Progenitor cell of endocrine pancreas (in vitro differentiated cells): ENCODE results near the gene THRB. TPM values are rescaled to one million over a fixed set of nuclear protein-coding genes. Genes with fewer than 3 reads are reported as not detected.

Experiments used
- DNase-seq: peaks from one replicate; pipeline ENCODE4 v3.0.0; 2021; ENCODE audit warnings: low spot score; ENCODE audit not compliant: unreplicated experiment
- H3K27ac Mint-ChIP-seq: 2 replicates; pipeline ENCODE4 v1.8.0; 2021; ENCODE audit warnings: mild to moderate bottlenecking, moderate library complexity, mixed read lengths
- H3K27me3 Mint-ChIP-seq: 2 replicates; pipeline ENCODE4 v1.8.0; 2021; ENCODE audit warnings: mixed read lengths
- H3K36me3 Mint-ChIP-seq: 2 replicates; pipeline ENCODE4 v1.8.0; 2022; ENCODE audit warnings: mixed read lengths; ENCODE audit not compliant: insufficient read depth
- H3K4me1 Mint-ChIP-seq: 2 replicates; pipeline ENCODE4 v1.8.0; 2021; ENCODE audit warnings: low read depth, mixed read lengths
- H3K4me3 Mint-ChIP-seq: 2 replicates; pipeline ENCODE4 v1.8.0; 2021; ENCODE audit warnings: low read depth, mild to moderate bottlenecking, moderate library complexity, mixed read lengths
- H3K9me3 Mint-ChIP-seq: 2 replicates; pipeline ENCODE4 v1.8.0; 2021; ENCODE audit warnings: low read depth, mixed read lengths
- CTCF ChIP-seq: fragments of 200-600 bp; sonication (generic); IDR thresholded peaks from one replicate; pipeline ENCODE4 v1.5.0; 2021; ENCODE audit warnings: antibody characterized with exemption, mild to moderate bottlenecking; ENCODE audit not compliant: unreplicated experiment
- total RNA-seq: library from RNA; stranded (reverse); gene quantifications from 2 replicates; pipeline ENCODE4 v1.2.1, GENCODE V29; 2021

THRB gene
- total RNA-seq, 1 donor from 2014 or later: 19.7 TPM

GRCh38 chr3:24287755-24288450 lies 206.7 kb downstream of the THRB start:
- Mint-ChIP-seq H3K27ac (no peak overlapping the region), H3K4me3 (no peak overlapping the region), H3K36me3 (peaks cover 7% of the 10 kb centered on the region), H3K9me3 (peaks cover 5% of the 10 kb centered on the region), H3K27me3 (no peaks in the 10 kb centered on the region), H3K4me1 (no peaks in the 10 kb centered on the region)
- TF ChIP-seq CTCF: no peak
- no peak for DNase-seq

- no peaks in the 10 kb centered on the region for H3K4me1 Mint-ChIP-seq
- H3K9me3 Mint-ChIP-seq: peaks cover 5% of the 10 kb centered on the region
- no peak for DNase-seq
- TF ChIP-seq CTCF: no peak
- H3K27ac Mint-ChIP-seq: no peak overlapping the region
- H3K36me3 Mint-ChIP-seq: peaks cover 5% of the 10 kb centered on the region
- no peak overlapping the region for H3K4me3 Mint-ChIP-seq
- no peaks in the 10 kb centered on the region for H3K27me3 Mint-ChIP-seq
Measured at GRCh38 chr3:24286405-24286804, 208.2 kb downstream of the THRB start.

GRCh38 chr3:24278543-24278942 lies 216.1 kb downstream of the THRB start:
- Mint-ChIP-seq H3K27me3 (no peaks in the 10 kb centered on the region), H3K9me3 (no peaks in the 10 kb centered on the region), H3K36me3 (no peaks in the 10 kb centered on the region), H3K4me1 (peaks cover 2% of the 10 kb centered on the region), H3K4me3 (no peak overlapping the region), H3K27ac (no peak overlapping the region)
- DNase-seq: no peak
- no peak for TF ChIP-seq CTCF

GRCh38 chr3:24273491-24273890 lies 221.2 kb downstream of the THRB start:
- Mint-ChIP-seq H3K4me1 (peaks cover 8% of the 10 kb centered on the region), H3K36me3 (no peaks in the 10 kb centered on the region), H3K27ac (no peak overlapping the region), H3K27me3 (no peaks in the 10 kb centered on the region), H3K9me3 (no peaks in the 10 kb centered on the region), H3K4me3 (no peak overlapping the region)
- TF ChIP-seq CTCF: no peak
- DNase-seq: no peak

GRCh38 chr3:24272875-24273274 lies 221.8 kb downstream of the THRB start:
- H3K4me3 Mint-ChIP-seq: no peak overlapping the region
- H3K9me3 Mint-ChIP-seq: no peaks in the 10 kb centered on the region
- TF ChIP-seq CTCF: no peak
- no peak for DNase-seq
- peaks cover 8% of the 10 kb centered on the region for H3K4me1 Mint-ChIP-seq
- H3K27me3 Mint-ChIP-seq: no peaks in the 10 kb centered on the region
- no peaks in the 10 kb centered on the region for H3K36me3 Mint-ChIP-seq
- H3K27ac Mint-ChIP-seq: no peak overlapping the region
